ENCODE results near the gene CA7. TPM values are rescaled to one million over a fixed set of nuclear protein-coding genes. Genes with fewer than 3 reads are reported as not detected.
A peak's percentile ranks its signal among the peaks of the same experiment; 100 is the strongest.

CA7 gene
- total and polyA plus RNA-seq, 8 donors, result not detected

DNA sequence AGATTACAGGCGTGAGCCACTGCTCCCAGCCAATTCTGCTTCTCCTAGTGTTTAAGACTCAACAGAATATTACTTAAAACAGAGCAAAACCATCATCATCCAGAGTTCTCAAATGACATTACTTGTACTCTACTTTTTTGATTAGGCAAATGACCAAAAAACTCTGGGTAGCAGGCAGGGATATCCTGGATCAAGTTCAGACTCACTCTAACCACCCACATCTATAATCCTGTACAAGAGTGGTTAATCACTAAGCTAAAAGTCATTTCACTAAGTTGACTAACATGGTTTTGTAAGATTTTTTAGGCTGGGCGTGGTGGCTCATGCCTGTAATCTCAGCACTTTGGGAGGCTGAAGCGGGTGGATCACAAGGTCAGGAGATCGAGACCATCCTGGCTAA lies 20.2 kb upstream of the CA7 start:
- DNase-seq (no peak), ATAC-seq (no peak)
- H3K9me3 ChIP-seq, result no peaks in the 10 kb centered on the region
- peaks cover 0 to 6% of the 10 kb centered on the region in 2 donors for H3K4me1 ChIP-seq
- intact Hi-C loops (cut with DNase I), result no loop called here
- H3K27ac ChIP-seq, result no peak overlapping the region
- H3K4me3 ChIP-seq, result no peak overlapping the region
- TF ChIP-seq, protein P1, sequence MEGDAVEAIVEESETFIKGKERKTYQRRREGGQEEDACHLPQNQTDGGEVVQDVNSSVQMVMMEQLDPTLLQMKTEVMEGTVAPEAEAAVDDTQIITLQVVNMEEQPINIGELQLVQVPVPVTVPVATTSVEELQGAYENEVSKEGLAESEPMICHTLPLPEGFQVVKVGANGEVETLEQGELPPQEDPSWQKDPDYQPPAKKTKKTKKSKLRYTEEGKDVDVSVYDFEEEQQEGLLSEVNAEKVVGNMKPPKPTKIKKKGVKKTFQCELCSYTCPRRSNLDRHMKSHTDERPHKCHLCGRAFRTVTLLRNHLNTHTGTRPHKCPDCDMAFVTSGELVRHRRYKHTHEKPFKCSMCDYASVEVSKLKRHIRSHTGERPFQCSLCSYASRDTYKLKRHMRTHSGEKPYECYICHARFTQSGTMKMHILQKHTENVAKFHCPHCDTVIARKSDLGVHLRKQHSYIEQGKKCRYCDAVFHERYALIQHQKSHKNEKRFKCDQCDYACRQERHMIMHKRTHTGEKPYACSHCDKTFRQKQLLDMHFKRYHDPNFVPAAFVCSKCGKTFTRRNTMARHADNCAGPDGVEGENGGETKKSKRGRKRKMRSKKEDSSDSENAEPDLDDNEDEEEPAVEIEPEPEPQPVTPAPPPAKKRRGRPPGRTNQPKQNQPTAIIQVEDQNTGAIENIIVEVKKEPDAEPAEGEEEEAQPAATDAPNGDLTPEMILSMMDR (IDR thresholded peaks at IDR 0.05), result no peak
- no peaks in the 10 kb centered on the region for H3K27me3 ChIP-seq
- peaks cover 0 to 73% of the 10 kb centered on the region in 2 donors for H3K36me3 ChIP-seq

DNA sequence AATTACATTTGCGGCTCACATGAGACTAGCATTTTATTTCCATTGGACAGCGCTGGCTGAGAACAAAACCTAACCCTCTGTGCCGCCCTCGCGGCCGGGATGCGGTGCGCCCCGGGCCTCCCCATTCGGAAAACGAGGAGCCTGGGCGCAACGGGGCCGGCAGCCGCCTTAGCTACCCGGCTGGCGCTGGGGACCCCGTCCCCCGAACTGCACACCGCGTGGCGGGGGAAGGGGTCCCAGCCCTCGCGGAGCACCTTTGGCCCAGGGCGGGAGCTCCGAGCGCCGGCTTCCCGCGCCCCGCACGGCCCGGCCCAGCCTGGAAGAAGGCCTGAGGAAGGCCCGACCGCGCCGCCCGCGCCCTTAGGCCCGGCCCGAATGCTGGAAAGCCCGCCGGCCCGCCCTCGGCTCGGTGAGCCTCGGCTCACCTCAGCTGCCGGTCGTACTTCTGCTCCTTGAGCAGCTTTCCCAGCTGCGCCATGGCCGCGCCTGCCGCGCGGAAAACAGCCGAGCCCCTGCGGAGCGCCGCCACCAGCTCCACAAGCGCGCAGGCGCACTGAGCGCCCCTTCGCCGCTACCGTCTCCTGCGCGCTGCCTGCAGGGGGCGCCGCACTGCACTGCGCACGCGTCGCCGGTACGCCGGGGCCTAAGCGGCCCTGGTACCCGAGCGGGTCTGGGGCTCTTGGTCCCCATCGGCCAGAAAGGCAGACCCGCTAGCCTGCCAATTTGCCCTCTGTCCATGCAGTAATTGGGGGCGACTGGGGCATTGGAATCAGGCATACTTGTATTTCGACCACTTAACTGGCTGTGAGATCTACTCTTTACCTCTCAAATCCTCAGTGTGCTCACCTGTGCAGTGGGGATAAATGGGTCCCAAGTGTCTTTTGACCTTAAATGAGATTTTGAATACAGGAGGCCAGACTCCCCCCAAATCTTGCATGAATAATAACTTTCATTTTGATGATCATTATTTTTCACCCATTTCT lies 13.5 kb upstream of the CA7 start, which contains the start of gene NAE1:
Gene NAE1, minus strand, starts transcription at position 555 of the 983 bp plus-strand sequence. Its CDS starts 77 bp downstream, at position 478.
- no peaks in the 10 kb centered on the region for H3K27me3 ChIP-seq
- DNase-seq (peak; percentile 86 to 98 (median 92)), ATAC-seq (peak; percentile 99)
- peaks cover 8 to 23% of the 10 kb centered on the region in 2 donors for H3K4me1 ChIP-seq
- peak within 1 kb of the TSS; percentile 79 to 92 for H3K4me3 ChIP-seq
- TF ChIP-seq, protein P1 (IDR thresholded peaks at IDR 0.05), result peak; percentile 95 to 99
- H3K27ac ChIP-seq, result peak within 1 kb of the TSS; percentile 88 to 90
- peaks cover 0 to 15% of the 10 kb centered on the region in 2 donors for H3K36me3 ChIP-seq
- intact Hi-C loops (cut with DNase I), result no loop called here
- H3K9me3 ChIP-seq, result no peaks in the 10 kb centered on the region

DNA sequence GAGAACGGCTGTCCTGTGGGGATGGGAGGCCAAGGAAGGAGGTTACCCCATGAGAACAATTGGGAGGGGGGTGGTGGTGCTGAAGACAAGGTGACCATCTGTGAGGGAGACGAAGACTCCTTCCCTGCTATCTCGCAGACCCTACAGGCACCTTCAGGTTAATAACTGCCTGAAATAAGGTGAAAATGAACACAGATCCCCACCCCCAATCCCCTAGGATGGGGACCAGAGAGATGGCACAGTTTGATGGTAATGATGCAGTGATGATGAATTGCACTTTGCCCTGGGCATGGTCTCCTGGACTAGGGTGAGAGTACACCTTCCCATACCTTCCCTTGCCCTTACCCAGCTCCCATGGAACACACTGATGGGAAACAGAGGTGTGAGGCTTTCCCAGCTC lies 12.0 kb upstream of the CA7 start:
- intact Hi-C loops (cut with DNase I), result no loop called here
- H3K4me3 ChIP-seq, result no peak overlapping the region
- H3K4me1 ChIP-seq, result peaks cover 8 to 23% of the 10 kb centered on the region in 2 donors
- H3K36me3 ChIP-seq, result peaks cover 0 to under 1% of the 10 kb centered on the region in 2 donors
- no peak overlapping the region for H3K27ac ChIP-seq
- TF ChIP-seq, protein P1 (IDR thresholded peaks at IDR 0.05), result no peak
- ATAC-seq (no peak), DNase-seq (no peak)
- no peaks in the 10 kb centered on the region for H3K9me3 ChIP-seq
- H3K27me3 ChIP-seq, result no peaks in the 10 kb centered on the region

DNA sequence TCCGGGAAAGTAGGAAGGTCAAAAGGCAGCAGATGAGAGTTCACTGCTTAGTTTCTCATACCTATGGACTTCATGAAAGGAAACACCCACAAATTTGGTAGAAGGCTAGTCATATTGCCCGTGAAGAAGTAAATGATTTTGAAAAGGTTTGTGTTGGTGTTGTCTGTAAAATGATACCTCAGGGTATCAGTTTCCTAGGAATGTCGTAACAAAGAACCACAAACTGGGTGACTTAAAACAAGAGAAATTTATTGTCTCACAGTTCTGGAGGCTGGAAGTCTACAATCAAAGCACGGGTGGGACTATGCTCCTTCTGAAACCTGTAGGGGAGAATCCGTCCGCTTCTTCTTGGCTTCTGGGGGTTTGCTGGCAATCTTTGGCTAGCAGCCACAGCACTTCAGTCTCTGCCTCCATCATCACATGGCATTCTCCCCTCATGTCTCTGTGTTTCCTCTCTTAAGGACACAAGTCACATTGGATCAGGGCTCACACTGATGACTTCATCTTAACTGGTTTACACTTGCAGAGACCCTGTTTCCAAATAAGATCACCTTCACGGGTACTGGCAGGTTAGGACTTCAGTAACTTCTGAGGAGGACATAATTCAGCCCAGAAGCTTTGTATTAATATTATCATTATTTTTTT lies 11.4 kb upstream of the CA7 start:
- no peak for ATAC-seq
- Histone ChIP-seq H3K27me3 (no peaks in the 10 kb centered on the region), H3K9me3 (no peaks in the 10 kb centered on the region), H3K36me3 (no peaks in the 10 kb centered on the region), H3K4me1 (peaks cover 8 to 23% of the 10 kb centered on the region in 2 donors), H3K27ac (no peak overlapping the region), H3K4me3 (no peak overlapping the region)
- intact Hi-C loops (cut with DNase I), result no loop called here
- DNase-seq, result no peak
- TF ChIP-seq, protein P1 (IDR thresholded peaks at IDR 0.05), result no peak

DNA sequence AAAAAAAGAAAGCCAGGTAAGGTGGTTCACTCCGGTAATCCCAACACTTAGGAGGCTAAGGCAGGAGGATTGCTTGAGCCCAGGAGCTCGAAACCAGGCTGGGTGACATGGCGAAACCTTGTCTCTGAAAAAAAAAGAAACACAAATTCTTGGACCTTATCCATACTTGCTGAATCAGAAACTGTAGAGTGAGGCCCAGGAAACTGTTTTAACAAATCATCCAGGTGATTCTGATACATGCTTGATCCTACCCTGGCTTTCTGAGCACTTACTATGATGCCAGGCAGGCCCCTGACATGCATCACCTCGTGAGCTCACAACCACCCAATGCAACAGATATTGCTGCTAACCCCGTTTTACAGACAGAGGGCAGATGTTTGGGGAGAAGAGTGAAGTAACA lies 9.5 kb upstream of the CA7 start:
- H3K27me3 ChIP-seq, result no peaks in the 10 kb centered on the region
- DNase-seq (no peak), ATAC-seq (no peak)
- intact Hi-C loops (cut with DNase I), result no loop called here
- no peaks in the 10 kb centered on the region for H3K9me3 ChIP-seq
- H3K36me3 ChIP-seq, result no peaks in the 10 kb centered on the region
- H3K4me3 ChIP-seq, result no peak overlapping the region
- no peak overlapping the region for H3K27ac ChIP-seq
- peaks cover 5 to 10% of the 10 kb centered on the region in 2 donors for H3K4me1 ChIP-seq
- TF ChIP-seq, protein P1 (IDR thresholded peaks at IDR 0.05), result no peak
